ENCODE data around the gene GPRC5D.
A peak's percentile ranks its signal among the peaks of the same experiment; 100 is the strongest.

GPRC5D gene

GRCh38 chr12:12891080-12891880 is 60.7 kb downstream of the GPRC5D start, which contains the start of gene GPRC5A:
Gene GPRC5A, plus strand, starts transcription at chr12:12891562. Its CDS starts 16,688 bp downstream, at chr12:12908250.
- DNase-seq (ENCODE audit: low read depth) = no peak
- no peak for TF ChIP-seq CTCF (IDR thresholded peaks at IDR 0.05; ENCODE audit: insufficient read depth, low read depth, low read length, missing control alignments)
- H3K4me3 ChIP-seq (ENCODE audit: low read depth, low read length) = peak within 1 kb of the TSS; percentile 4
